HG03135 (cell line): ENCODE measurements around the gene P4HTM.
A peak's percentile ranks its signal among the peaks of the same experiment; 100 is the strongest.
"Not testable (repeated sequence)": the region's sequence is repeated elsewhere in the genome, so short reads cannot be mapped to it uniquely, and the experiment has no call there.

Source experiments
- ATAC-seq: cut with Tn5 transposase; IDR thresholded peaks from one replicate; pipeline ENCODE4 v1.9.1; 2021; ENCODE audit warnings: mild to moderate bottlenecking, moderate library complexity; ENCODE audit not compliant: unreplicated experiment

P4HTM gene

DNA sequence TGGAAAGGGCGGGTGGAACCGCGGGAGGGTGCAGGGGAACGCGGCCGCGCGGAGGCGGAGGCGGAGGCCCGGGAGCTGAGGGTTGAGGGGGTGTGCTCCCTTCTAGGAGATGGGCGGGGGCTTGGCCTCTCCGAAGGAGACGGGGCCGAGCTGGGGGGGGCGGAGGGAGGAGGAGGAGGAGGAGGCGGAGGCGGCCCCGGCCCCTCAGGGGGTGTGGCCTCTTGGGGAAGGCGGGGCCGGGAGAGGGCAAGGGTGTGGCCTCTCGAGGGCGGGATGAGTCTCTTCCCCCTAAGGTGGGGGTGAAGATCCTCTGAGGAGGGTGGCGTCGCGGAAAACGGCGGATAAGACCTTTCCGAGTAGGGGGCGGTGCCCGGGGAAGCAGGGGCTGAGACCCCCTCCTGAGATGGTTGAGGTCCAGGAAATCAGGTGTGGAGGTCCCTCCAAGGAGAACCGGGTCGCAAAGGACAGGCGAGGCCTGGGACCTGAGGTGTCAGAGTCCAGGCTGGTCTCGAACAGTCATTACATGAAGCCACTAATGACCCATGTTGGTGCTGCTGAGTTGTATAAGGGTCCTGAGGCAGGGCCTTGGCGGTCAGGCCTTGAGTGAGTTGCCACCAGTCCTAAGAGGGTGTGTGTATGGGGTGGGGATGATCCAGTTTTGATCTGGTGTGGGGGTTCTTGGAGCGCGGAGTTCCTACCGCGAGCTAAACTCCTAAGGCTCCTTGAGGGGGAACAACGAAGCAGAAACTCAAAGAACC, 17.9 kb downstream of the P4HTM start:
- peak; percentile 26 for ATAC-seq

- not testable (repeated sequence) for ATAC-seq
Observed at GRCh38 chr3:49008627-49009026, 18.6 kb downstream of the P4HTM start.

- no peak for ATAC-seq
Observed at GRCh38 chr3:49009396-49009795, 19.4 kb downstream of the P4HTM start.

DNA sequence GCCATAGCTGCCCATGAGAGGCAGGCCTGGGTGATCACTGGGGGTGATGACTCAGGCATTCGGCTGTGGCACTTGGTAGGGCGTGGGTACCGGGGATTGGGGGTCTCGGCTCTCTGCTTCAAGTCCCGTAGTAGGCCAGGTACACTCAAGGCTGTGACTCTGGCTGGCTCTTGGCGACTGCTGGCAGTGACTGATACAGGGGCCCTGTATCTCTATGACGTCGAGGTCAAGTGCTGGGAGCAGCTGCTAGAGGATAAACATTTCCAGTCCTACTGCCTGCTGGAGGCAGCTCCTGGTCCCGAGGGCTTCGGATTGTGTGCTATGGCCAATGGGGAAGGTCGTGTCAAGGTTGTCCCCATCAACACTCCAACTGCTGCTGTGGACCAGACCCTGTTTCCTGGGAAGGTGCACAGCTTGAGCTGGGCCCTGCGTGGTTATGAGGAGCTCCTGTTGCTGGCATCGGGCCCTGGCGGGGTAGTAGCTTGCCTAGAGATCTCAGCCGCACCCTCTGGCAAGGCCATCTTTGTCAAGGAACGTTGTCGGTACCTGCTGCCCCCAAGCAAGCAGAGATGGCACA, 22.5 kb downstream of the P4HTM start:
- no peak for ATAC-seq

DNA sequence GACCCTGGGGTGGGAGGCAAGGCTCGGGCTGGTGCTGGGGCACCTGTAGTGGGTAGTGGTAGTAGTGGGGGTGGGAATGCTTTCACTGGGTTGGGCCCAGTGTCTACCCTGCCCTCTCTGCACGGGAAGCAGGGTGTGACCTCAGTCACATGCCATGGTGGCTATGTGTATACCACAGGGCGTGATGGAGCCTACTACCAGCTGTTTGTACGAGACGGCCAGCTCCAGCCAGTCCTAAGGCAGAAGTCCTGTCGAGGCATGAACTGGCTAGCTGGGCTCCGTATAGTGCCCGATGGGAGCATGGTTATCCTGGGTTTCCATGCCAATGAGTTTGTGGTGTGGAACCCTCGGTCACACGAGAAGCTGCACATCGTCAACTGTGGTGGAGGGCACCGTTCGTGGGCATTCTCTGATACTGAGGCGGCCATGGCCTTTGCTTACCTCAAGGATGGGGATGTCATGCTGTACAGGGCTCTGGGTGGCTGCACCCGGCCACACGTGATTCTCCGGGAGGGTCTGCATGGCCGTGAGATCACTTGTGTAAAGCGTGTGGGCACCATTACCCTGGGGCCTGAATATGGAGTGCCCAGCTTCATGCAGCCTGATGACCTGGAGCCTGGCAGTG, 23.2 kb downstream of the P4HTM start:
- ATAC-seq = no peak

- no peak for ATAC-seq
Observed at GRCh38 chr3:49013738-49014660, 24.0 kb downstream of the P4HTM start.

DNA sequence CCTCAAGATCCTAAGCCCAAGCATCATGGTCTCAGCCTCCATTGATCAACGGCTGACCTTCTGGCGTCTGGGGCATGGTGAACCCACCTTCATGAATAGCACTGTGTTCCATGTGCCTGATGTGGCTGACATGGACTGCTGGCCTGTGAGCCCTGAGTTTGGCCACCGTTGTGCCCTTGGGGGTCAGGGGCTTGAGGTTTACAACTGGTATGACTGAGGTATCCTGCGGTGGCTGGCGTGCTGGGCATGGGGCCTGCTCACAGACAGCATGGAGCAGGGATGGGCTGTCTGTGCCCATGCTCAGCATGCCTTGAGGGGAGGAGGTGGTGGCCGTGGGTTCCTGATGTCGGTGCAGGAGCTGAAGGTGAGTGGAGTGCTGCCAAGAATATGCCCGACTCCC, 25.0 kb downstream of the P4HTM start:
- ATAC-seq = no peak

DNA sequence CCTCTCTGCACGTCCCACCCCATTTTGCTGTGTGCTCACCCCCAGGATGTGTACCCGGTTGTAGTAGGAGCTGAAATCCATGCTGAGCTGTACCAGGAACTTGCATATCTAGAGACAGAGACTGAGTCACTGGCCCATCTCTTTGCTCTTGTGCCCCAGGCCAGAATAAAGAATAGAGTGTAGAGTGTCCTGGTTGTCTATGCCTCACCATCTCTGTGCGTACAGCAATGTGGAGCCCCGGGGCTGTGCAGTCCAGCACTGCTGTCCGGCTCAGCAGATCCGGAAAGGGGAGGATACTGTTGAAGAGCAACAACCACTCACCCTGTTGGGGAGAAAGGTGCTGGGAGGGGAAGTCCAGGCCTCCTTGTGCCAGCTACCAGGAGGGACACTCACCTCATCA, 25.7 kb downstream of the P4HTM start:
- ATAC-seq = no peak

- ATAC-seq = no peak
Observed at GRCh38 chr3:49016414-49017228, 26.6 kb downstream of the P4HTM start.

DNA sequence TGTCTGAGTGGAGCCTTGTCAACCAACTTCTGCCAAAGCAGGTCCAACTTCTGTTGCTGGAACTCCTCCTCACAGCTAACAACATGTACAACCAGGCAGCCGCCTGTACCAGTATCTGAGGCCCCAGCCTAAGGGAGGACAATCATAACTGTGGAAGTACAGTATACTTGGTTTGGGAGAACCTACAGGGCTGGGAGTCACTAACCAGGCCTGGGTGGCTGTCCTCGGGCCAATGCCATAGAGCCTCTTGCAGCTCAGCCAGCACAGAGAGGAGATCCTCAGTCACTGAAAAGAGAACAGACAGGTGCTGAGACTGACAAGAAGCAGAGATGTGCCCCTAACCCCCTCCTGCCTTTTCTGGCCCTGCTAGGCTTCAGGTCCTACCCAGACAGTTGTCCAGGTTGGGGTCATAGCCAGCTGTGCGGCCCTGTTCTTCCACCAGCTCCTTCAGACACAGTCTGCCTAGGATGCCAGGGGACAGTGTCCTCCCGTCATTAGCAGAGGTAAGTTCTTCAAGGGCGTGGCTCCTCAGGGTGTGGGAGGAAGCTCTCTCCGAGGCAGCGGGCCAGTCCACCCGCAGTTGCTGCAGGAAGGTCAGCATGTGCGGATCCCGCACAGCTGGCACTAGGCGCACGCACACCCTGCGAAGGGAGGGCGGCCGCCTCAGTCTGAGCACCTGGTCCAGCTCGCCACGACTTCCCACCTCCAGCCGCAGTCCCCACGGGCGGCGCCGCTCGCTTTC, 27.4 kb downstream of the P4HTM start:
- ATAC-seq = no peak

DNA sequence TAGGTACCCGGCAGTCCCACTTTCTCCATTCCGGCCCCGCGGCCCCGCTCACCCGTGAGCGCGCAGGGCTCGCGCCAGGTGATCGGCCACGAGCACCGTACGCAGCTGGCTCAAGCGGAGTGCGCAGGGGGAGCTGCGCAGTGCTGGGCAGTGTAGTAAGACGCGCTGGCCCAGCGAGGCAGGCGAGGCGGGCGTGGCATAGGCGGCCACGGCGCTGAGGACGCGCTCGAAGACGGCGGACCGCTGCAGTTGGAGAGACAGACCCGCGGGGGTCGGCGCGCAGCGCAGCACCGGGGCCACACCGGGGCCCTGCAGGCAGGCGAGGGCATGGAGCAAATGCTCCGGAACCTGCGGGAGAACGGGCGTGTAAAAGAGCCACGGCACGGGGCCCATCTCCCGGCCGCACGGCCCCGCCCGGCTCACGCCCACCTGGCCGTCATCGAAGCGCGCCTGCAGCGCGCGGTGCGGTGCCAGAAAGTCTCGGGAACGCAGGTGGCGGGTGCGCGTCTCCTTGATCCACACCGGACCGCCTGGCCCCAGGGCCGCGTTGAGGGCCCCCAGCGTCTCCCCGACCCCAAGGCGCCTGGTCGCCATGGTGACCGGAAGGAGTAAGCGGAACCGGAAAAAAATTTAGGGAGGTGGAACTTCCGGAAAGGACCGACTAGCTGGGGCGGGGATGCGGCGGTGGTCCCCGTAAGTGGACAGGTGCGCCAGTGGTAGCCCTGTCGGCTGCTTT, 28.1 kb downstream of the P4HTM start, which contains the start of gene DALRD3:
Gene DALRD3 (minus strand): TSS at position 610 of the 736 bp plus-strand sequence. CDS start 16 bp downstream, at position 594.
- no peak for ATAC-seq

DNA sequence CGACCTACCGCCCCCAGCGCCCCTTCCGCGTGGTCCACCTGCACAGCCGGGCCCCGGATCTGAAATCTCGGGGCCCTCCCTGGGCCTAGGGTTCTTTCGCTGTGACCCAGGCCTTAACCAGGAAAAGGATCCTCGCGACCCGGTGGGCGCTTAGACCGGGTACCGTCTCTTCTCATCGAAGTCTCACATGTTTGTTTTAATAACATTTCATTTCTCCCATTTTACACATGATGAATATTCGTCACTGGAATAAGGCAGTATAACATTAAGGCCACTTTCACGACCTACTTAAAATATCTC, 28.6 kb downstream of the P4HTM start:
- no peak for ATAC-seq

GRCh38 chr3:49019941-49020329, 29.9 kb downstream of the P4HTM start:
- no peak for ATAC-seq

DNA sequence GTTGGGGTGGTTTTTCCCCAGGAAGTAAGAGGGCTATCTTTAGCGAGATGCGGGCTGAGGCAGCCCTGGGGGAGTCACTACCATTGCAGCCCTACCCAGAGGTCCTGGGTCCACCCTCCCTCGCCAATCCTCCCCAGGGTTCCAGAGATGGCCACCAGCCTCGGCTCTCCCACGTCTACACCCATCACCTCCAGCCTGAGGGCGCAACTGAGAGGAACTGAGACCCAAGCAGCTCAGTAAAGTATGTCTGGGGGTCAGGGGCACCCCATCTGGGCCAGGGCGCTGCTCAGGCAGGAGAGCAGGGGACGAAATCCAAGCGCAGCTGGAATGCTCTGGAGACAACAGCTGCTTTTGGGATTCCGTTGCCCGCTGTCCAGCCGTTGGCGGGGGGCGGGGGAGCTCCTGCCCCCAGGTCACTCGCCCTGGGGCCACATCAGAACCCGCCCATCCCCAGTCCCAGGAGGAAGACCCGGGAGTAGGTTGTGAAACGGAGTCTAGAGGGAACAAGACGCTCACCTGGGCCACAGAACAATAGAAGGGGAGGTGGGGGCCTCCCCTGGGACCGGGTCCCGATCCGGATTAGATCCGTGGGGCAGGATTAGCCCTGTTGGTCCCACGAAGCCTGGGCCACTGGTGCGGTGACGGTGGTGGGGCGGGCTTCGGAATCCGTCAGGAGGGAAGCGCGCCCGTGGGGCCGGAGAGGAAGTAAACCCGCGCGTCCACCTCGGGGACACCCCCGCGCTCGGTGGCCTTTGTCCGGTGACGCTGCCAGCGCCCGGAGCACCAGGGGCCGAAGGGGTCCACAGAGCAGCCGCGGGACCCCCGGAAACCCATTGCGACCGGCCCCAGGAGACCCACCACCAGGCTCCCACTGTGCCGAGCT, 30.5 kb downstream of the P4HTM start:
- peak; percentile 1 for ATAC-seq

DNA sequence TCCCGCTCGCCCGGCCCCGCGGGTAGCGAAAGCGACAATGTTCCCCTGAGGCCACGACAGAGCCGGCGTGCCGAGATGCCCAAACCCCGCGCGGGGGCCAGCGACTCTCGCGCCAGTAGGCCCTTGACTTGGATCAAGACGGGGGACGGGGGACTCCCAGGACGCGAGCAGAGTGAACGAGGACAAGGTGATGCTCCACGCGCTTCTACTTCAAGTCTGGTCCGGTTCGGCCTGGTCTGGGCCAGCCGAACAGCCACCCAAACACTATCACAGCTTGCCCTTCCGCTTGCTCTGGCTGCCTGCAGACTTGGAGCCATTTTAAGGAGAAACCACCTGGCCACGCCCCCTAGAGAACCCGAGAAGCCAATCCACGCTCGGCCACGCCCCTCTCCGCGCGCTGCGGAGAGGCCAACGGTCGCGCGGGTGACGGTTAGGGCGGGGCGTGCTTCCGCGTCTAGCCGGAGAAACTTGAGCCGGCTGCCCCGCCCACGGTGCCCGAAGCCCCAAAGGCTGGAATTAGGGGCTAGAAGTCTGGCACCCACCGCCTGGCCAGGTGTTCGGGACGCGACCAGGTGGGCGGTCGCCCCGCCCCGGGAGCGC, 31.3 kb downstream of the P4HTM start:
- peak; percentile 41 for ATAC-seq

DNA sequence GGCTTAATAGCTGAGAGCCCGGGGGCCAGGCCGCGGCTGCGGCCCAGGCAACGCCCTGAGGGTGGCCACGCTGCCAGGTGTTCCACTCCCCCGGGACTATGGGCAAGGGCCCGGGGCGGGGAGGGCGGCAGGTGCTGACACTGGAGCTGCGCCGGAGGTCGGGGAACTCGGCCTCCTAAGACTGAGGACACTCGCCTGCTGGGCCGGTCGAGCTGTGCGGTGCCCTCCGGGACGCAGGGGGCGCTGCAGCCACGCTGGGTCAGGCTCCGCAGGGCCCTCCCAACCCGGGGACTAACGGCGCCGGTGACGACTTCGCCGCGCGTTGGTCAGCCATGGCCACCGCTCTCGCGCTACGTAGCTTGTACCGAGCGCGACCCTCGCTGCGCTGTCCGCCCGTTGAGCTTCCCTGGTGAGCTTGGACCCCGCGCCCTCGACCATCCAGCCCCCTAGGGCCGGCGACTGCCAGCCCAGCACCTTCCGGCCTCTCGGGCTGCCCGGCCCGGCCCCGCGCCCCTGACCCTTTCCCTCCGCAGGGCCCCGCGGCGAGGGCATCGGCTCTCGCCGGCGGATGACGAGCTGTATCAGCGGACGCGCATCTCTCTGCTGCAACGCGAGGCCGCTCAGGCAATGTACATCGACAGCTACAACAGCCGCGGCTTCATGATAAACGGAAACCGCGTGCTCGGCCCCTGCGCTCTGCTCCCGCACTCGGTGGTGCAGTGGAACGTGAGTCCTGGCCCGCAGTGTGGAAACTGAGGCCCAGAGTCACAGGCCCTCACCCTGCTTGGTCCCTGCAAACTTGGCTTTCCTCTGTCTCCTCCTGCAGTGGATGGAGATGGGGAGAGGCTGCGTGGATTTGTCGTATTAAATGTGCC, 32.0 kb downstream of the P4HTM start, which contains the start of gene NDUFAF3:
Gene NDUFAF3 (plus strand): TSS at position 309 of the 875 bp plus-strand sequence. CDS start 24 bp downstream, at position 333.
- ATAC-seq = peak; percentile 52
